ENCODE results near the gene DCPS.

DCPS gene

GRCh38 chr11:126257764-126258163, 46.1 kb upstream of the DCPS start:
- WGBS (ENCODE audit: extremely low coverage, insufficient coverage, low lambda C conversion rate) = no CpG with 5 or more reads among the region's 2 CpGs
- Histone ChIP-seq H3K18ac (ENCODE audit: low read length) (no peak overlapping the region), H4K5ac (ENCODE audit: low read length) (no peak overlapping the region), H2BK120ac (ENCODE audit: low read depth, low read length) (no peak overlapping the region), H3K79me1 (ENCODE audit: low read length) (no peaks in the 10 kb centered on the region), H3K4ac (ENCODE audit: low read depth, low read length) (no peak overlapping the region), H3K23ac (ENCODE audit: low read length) (no peak overlapping the region), H2BK5ac (ENCODE audit: low read length) (no peak overlapping the region), H3K36me3 (ENCODE audit: control insufficient read depth, insufficient read depth, low read length) (peaks cover 7% of the 10 kb centered on the region), H3K27me3 (ENCODE audit: insufficient read depth, low read length, poor library complexity) (no peaks in the 10 kb centered on the region), H3K79me2 (ENCODE audit: control insufficient read depth, insufficient read depth, low read length) (no peaks in the 10 kb centered on the region), H3K4me1 (ENCODE audit: control insufficient read depth, low read depth, low read length) (no peaks in the 10 kb centered on the region), H2AK5ac (ENCODE audit: low read length) (no peak overlapping the region), H3K4me2 (ENCODE audit: low read length) (no peak overlapping the region), H3K9ac (ENCODE audit: low read length) (no peak overlapping the region), H4K8ac (ENCODE audit: low read depth, low read length) (no peak overlapping the region), H2BK15ac (replicated peaks; ENCODE audit: low read depth) (no peak overlapping the region), H3K27ac (ENCODE audit: low read depth, low read length) (no peak overlapping the region), H3K4me3 (ENCODE audit: low read length) (no peak overlapping the region), H3K56ac (ENCODE audit: low read length) (no peak overlapping the region)
- DNase-seq = no peak

- Histone ChIP-seq H3K4me1 (ENCODE audit: control insufficient read depth, low read depth, low read length) (no peaks in the 10 kb centered on the region), H3K27ac (ENCODE audit: low read depth, low read length) (no peak overlapping the region), H2BK15ac (replicated peaks; ENCODE audit: low read depth) (no peak overlapping the region), H3K23ac (ENCODE audit: low read length) (no peak overlapping the region), H3K18ac (ENCODE audit: low read length) (no peak overlapping the region), H2AK5ac (ENCODE audit: low read length) (no peak overlapping the region), H3K79me1 (ENCODE audit: low read length) (no peaks in the 10 kb centered on the region), H3K4me3 (ENCODE audit: low read length) (no peak overlapping the region), H3K9ac (ENCODE audit: low read length) (no peak overlapping the region), H3K56ac (ENCODE audit: low read length) (no peak overlapping the region), H3K4ac (ENCODE audit: low read depth, low read length) (no peak overlapping the region), H2BK120ac (ENCODE audit: low read depth, low read length) (no peak overlapping the region), H4K8ac (ENCODE audit: low read depth, low read length) (no peak overlapping the region), H2BK5ac (ENCODE audit: low read length) (no peak overlapping the region), H3K27me3 (ENCODE audit: insufficient read depth, low read length, poor library complexity) (no peaks in the 10 kb centered on the region), H3K4me2 (ENCODE audit: low read length) (no peak overlapping the region), H3K79me2 (ENCODE audit: control insufficient read depth, insufficient read depth, low read length) (no peaks in the 10 kb centered on the region), H3K36me3 (ENCODE audit: control insufficient read depth, insufficient read depth, low read length) (peaks cover 36% of the 10 kb centered on the region), H4K5ac (ENCODE audit: low read length) (no peak overlapping the region)
- no peak for DNase-seq
- WGBS (ENCODE audit: extremely low coverage, insufficient coverage, low lambda C conversion rate) = no CpG with 5 or more reads among the region's 6 CpGs
Observed at GRCh38 chr11:126262216-126262615, 41.6 kb upstream of the DCPS start.

- Histone ChIP-seq H3K4me3 (ENCODE audit: low read length) (no peak overlapping the region), H3K27ac (ENCODE audit: low read depth, low read length) (no peak overlapping the region), H2BK120ac (ENCODE audit: low read depth, low read length) (no peak overlapping the region), H3K36me3 (ENCODE audit: control insufficient read depth, insufficient read depth, low read length) (peaks cover 36% of the 10 kb centered on the region), H3K56ac (ENCODE audit: low read length) (no peak overlapping the region), H4K5ac (ENCODE audit: low read length) (no peak overlapping the region), H3K23ac (ENCODE audit: low read length) (no peak overlapping the region), H2AK5ac (ENCODE audit: low read length) (no peak overlapping the region), H3K79me1 (ENCODE audit: low read length) (peaks cover 3% of the 10 kb centered on the region), H3K4ac (ENCODE audit: low read depth, low read length) (no peak overlapping the region), H3K9ac (ENCODE audit: low read length) (no peak overlapping the region), H3K27me3 (ENCODE audit: insufficient read depth, low read length, poor library complexity) (no peaks in the 10 kb centered on the region), H4K8ac (ENCODE audit: low read depth, low read length) (no peak overlapping the region), H2BK5ac (ENCODE audit: low read length) (no peak overlapping the region), H3K4me1 (ENCODE audit: control insufficient read depth, low read depth, low read length) (no peaks in the 10 kb centered on the region), H2BK15ac (replicated peaks; ENCODE audit: low read depth) (no peak overlapping the region), H3K79me2 (ENCODE audit: control insufficient read depth, insufficient read depth, low read length) (peaks cover 11% of the 10 kb centered on the region), H3K18ac (ENCODE audit: low read length) (no peak overlapping the region), H3K4me2 (ENCODE audit: low read length) (no peak overlapping the region)
- no peak for DNase-seq
- no CpG with 5 or more reads among the region's 6 CpGs for WGBS (ENCODE audit: extremely low coverage, insufficient coverage, low lambda C conversion rate)
Observed at GRCh38 chr11:126263489-126263888, 40.4 kb upstream of the DCPS start.

- peaks cover 15% of the 10 kb centered on the region for H3K79me1 ChIP-seq (ENCODE audit: low read length)
- no peak overlapping the region for H4K5ac ChIP-seq (ENCODE audit: low read length)
- WGBS (ENCODE audit: extremely low coverage, insufficient coverage, low lambda C conversion rate) = no CpG with 5 or more reads among the region's 8 CpGs
- no peak overlapping the region for H3K18ac ChIP-seq (ENCODE audit: low read length)
- H3K27ac ChIP-seq (ENCODE audit: low read depth, low read length) = no peak overlapping the region
- no peaks in the 10 kb centered on the region for H3K27me3 ChIP-seq (ENCODE audit: insufficient read depth, low read length, poor library complexity)
- H3K23ac ChIP-seq (ENCODE audit: low read length) = no peak overlapping the region
- peak; percentile 23 for DNase-seq
- no peak overlapping the region for H2BK15ac ChIP-seq (replicated peaks; ENCODE audit: low read depth)
- peaks cover 36% of the 10 kb centered on the region for H3K36me3 ChIP-seq (ENCODE audit: control insufficient read depth, insufficient read depth, low read length)
- H3K79me2 ChIP-seq (ENCODE audit: control insufficient read depth, insufficient read depth, low read length) = peaks cover 22% of the 10 kb centered on the region
- no peaks in the 10 kb centered on the region for H3K4me1 ChIP-seq (ENCODE audit: control insufficient read depth, low read depth, low read length)
- H3K4ac ChIP-seq (ENCODE audit: low read depth, low read length) = no peak overlapping the region
- no peak overlapping the region for H2BK120ac ChIP-seq (ENCODE audit: low read depth, low read length)
- no peak overlapping the region for H3K9ac ChIP-seq (ENCODE audit: low read length)
- no peak overlapping the region for H2BK5ac ChIP-seq (ENCODE audit: low read length)
- H4K8ac ChIP-seq (ENCODE audit: low read depth, low read length) = no peak overlapping the region
- no peak overlapping the region for H2AK5ac ChIP-seq (ENCODE audit: low read length)
- H3K56ac ChIP-seq (ENCODE audit: low read length) = no peak overlapping the region
- no peak overlapping the region for H3K4me2 ChIP-seq (ENCODE audit: low read length)
- no peak overlapping the region for H3K4me3 ChIP-seq (ENCODE audit: low read length)
Observed at GRCh38 chr11:126265811-126266210, 38.0 kb upstream of the DCPS start.

- peak overlapping the region; percentile 95 for H3K4me3 ChIP-seq (ENCODE audit: low read length)
- no peak for DNase-seq
- H3K79me1 ChIP-seq (ENCODE audit: low read length) = peaks cover 17% of the 10 kb centered on the region
- peak overlapping the region; percentile 98 for H3K9ac ChIP-seq (ENCODE audit: low read length)
- no peaks in the 10 kb centered on the region for H3K4me1 ChIP-seq (ENCODE audit: control insufficient read depth, low read depth, low read length)
- no peak overlapping the region for H3K23ac ChIP-seq (ENCODE audit: low read length)
- H3K79me2 ChIP-seq (ENCODE audit: control insufficient read depth, insufficient read depth, low read length) = peaks cover 22% of the 10 kb centered on the region
- H2AK5ac ChIP-seq (ENCODE audit: low read length) = no peak overlapping the region
- no peaks in the 10 kb centered on the region for H3K27me3 ChIP-seq (ENCODE audit: insufficient read depth, low read length, poor library complexity)
- H3K18ac ChIP-seq (ENCODE audit: low read length) = no peak overlapping the region
- H3K56ac ChIP-seq (ENCODE audit: low read length) = peak overlapping the region; percentile 98
- no peak overlapping the region for H4K8ac ChIP-seq (ENCODE audit: low read depth, low read length)
- no peak overlapping the region for H2BK5ac ChIP-seq (ENCODE audit: low read length)
- no peak overlapping the region for H3K4ac ChIP-seq (ENCODE audit: low read depth, low read length)
- H2BK120ac ChIP-seq (ENCODE audit: low read depth, low read length) = no peak overlapping the region
- no peak overlapping the region for H4K5ac ChIP-seq (ENCODE audit: low read length)
- H3K36me3 ChIP-seq (ENCODE audit: control insufficient read depth, insufficient read depth, low read length) = peaks cover 31% of the 10 kb centered on the region
- peak overlapping the region; percentile 24 for H3K4me2 ChIP-seq (ENCODE audit: low read length)
- no peak overlapping the region for H2BK15ac ChIP-seq (replicated peaks; ENCODE audit: low read depth)
- WGBS (ENCODE audit: extremely low coverage, insufficient coverage, low lambda C conversion rate) = no CpG with 5 or more reads among the region's 6 CpGs
- H3K27ac ChIP-seq (ENCODE audit: low read depth, low read length) = no peak overlapping the region
Observed at GRCh38 chr11:126267650-126268049, 36.2 kb upstream of the DCPS start.

- Histone ChIP-seq H2BK120ac (ENCODE audit: low read depth, low read length) (no peak overlapping the region), H3K4ac (ENCODE audit: low read depth, low read length) (peak overlapping the region; percentile 89), H3K18ac (ENCODE audit: low read length) (peak overlapping the region; percentile 40), H2AK5ac (ENCODE audit: low read length) (no peak overlapping the region), H3K23ac (ENCODE audit: low read length) (peak overlapping the region; percentile 72), H3K56ac (ENCODE audit: low read length) (peak overlapping the region; percentile 98), H2BK15ac (replicated peaks; ENCODE audit: low read depth) (no peak overlapping the region), H3K27me3 (ENCODE audit: insufficient read depth, low read length, poor library complexity) (no peaks in the 10 kb centered on the region), H4K5ac (ENCODE audit: low read length) (no peak overlapping the region), H3K4me3 (ENCODE audit: low read length) (peak overlapping the region; percentile 95), H2BK5ac (ENCODE audit: low read length) (peak overlapping the region; percentile 57), H3K4me1 (ENCODE audit: control insufficient read depth, low read depth, low read length) (no peaks in the 10 kb centered on the region), H3K36me3 (ENCODE audit: control insufficient read depth, insufficient read depth, low read length) (peaks cover 26% of the 10 kb centered on the region), H3K4me2 (ENCODE audit: low read length) (peak overlapping the region; percentile 24), H3K79me2 (ENCODE audit: control insufficient read depth, insufficient read depth, low read length) (peaks cover 22% of the 10 kb centered on the region), H3K27ac (ENCODE audit: low read depth, low read length) (peak overlapping the region; percentile 68), H4K8ac (ENCODE audit: low read depth, low read length) (no peak overlapping the region), H3K79me1 (ENCODE audit: low read length) (peaks cover 17% of the 10 kb centered on the region), H3K9ac (ENCODE audit: low read length) (peak overlapping the region; percentile 98)
- no peak for DNase-seq
- no CpG with 5 or more reads among the region's 23 CpGs for WGBS (ENCODE audit: extremely low coverage, insufficient coverage, low lambda C conversion rate)
Observed at GRCh38 chr11:126268361-126268707, 35.5 kb upstream of the DCPS start.

Data from mesendoderm (in vitro differentiated cells).